HG03108 (cell line): ENCODE data around the gene KCNJ16.

Experiments used
- ATAC-seq: cut with Tn5 transposase; IDR thresholded peaks from one replicate; pipeline ENCODE4 v1.9.1; 2021; ENCODE audit warnings: moderate library complexity; ENCODE audit not compliant: unreplicated experiment

Gene KCNJ16

GRCh38 chr17:70168044-70168976, 93.3 kb downstream of the KCNJ16 start:
- ATAC-seq, result peak; percentile 17

DNA sequence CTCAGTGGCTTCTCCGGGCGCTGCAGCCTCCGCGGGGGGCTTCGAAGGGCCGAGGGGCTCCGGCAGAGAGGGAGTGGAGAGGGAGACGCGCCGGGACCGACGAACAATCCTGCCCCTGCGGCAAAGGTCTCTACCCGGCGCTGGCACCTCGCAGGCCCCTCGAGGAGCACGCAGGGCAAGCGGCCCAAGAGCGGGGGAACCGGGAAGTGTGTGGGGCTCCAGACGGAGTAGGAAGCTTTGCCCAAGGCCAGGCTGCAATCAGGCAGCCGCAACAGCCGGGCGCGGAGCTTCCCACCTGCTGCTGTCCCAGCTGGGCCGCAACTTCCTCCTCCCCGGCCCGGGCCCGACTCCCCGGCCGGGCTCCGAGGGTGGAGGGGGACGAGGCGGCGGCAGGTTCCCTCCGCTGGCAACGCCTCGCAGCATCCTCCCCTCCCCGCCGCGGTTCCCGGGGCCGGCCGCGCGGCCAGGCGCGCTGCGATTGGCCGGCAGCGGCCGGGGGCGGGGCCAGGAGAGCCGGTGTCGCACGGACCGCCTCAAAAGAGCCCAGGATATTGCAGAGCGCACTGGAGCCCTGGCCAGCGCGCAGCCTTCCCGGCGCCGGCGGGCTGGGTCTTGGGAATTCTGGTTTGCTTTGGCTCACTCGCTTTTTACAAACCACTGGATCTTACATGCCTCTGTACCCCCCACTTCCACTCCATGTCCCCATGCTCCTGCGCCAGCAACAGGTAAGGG, 94.1 kb downstream of the KCNJ16 start, which contains the start of gene KCNJ2:
TSS of gene KCNJ2 (plus strand) at position 556 of the 732 bp plus-strand sequence. CDS start 5,508 bp downstream, outside the sequence.
- peak; percentile 95 for ATAC-seq

GRCh38 chr17:70169709-70170597, 94.9 kb downstream of the KCNJ16 start:
- ATAC-seq, result no peak

DNA sequence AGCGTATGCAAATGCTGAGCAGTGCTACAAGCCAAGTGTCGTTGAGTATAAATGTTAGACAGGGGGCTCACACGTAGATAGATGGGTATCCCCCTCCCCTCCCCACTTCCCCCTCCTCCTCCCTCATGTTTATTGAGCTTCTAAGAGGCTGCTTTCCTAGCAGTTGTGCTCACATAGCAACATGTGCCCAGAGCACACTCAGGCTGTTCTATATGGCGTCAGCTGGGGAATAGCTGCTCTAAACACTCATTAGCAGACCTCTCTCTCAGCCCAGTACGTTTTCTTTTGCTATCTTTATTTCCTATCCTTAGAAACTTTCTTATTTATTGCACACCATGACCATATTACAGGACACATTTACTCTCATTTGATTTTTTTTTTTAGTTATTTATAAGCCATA, 96.1 kb downstream of the KCNJ16 start:
- ATAC-seq, result no peak

GRCh38 chr17:70172449-70172848, 97.4 kb downstream of the KCNJ16 start:
- no peak for ATAC-seq

DNA sequence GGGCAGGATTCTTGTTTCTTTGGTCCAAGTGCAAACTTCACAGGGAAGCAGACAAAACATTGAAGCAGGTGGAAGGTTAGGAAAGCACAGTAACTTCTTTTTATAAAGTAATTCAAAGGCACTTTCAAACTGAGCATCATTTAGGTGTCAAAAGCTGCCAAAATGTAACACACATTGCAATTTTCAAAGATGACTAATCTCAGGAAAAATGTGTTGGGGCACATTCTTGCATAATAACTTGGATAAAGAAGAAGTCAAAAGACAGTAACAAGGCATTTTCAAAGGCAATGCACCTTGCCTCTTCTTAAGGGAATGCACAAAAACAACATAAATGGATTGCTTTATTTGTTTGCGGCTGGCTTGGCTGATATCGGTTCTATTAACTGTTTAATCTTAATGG, 97.9 kb downstream of the KCNJ16 start:
- no peak for ATAC-seq

DNA sequence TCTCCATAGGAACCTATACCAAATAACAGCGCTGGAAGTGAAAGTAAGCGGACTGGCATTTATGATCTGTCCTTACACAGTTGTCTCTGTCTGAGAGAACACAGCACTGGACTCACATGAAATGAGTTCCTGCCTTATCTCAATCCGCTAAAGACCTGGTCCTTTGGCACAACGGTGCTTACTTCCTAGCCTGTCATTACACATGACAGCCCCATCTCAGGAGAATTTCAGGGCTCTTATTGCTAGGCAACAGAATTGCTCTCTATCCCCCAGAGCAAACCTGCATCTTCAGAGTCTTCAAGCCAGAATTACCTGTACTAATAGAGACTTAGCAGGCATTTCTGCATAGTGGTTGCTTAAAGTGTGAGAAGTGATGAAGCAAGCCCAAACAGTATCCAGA, 98.7 kb downstream of the KCNJ16 start:
- ATAC-seq, result no peak

GRCh38 chr17:70181376-70181775, 106.4 kb downstream of the KCNJ16 start:
- no peak for ATAC-seq

DNA sequence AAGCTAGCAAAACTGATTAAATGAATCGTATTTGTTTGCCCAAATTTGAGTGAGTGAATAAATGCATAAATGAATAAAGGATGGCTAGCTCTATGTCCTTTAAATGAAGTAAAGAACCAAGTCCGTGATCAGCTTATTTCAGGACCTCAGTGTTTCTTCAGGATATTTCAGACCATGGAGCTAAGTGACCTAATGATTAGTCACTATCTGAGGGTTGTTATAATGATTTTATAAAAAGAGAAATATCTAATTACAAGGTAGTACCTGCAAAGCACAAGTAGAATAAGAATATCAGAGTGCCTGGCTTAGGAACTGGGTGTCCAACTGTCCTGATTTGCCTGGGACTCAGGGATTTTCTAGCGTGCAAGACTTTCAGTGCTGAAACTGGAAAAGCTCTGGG, 106.8 kb downstream of the KCNJ16 start:
- no peak for ATAC-seq

DNA sequence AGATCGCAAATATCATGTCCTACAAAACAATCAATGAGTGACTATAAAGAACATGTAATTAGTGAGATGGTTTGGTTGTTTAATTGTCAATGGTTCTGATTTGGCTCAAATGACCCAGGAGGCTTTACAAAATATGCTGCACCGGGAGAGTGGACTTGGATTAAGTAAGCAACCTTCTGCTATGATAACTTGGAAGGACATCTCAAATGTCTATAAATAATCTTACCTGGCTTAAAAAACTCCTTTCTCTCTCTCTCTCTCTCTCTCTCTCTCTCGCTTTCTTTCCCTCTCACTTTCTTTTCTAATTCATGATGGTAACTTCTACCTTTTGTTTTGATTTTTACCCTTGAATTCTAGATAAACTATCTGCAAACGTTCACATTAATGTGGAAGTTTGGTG, 108.5 kb downstream of the KCNJ16 start:
- no peak for ATAC-seq

DNA sequence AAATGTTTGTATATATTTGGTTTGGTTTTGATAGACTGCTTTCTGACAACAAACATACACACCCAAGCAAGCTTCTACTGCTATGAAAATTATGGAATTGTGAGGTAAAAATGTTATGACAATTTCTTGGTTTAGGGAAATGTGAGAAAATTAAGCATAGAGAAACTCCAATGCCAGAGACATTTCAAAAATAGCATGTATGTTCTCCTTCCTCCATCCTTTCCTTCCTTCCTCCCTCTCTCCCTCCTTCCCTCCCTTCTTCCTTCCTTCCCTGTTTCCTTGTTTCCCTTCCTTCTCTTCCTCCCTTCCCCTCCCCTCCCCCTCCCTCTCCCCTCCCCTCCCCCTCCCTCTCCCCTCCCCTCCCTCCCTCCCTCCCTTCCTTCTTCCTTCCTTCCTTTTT, 109.2 kb downstream of the KCNJ16 start:
- no peak for ATAC-seq

GRCh38 chr17:70184770-70185169, 109.7 kb downstream of the KCNJ16 start:
- no peak for ATAC-seq
